ENCODE results near the gene PRKCE. TPM values are rescaled to one million over a fixed set of nuclear protein-coding genes. Genes with fewer than 3 reads are reported as not detected.

PRKCE gene
- total RNA-seq, 4 donors from 2014 or later = 20.0 to 29.7 (median 25.2) TPM

DNA sequence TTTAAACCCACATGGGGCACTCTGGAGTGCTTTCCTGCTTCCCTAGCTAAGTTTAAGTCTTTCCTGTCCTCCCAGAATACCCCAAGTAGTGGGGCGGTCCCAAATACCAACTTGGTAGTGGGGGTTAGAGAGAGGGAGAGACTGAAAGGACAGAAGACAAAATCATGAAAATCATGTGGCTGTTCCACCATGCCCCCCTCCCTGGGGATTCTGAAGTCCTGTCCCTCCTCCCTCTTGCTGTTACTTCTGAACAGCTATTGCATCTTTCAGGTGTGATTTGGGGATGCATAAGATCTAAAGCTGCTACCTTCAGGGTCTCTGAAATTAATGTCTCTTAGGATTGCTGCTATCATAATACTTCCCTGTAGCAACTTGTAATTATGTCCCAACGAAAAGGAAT is 378.9 kb downstream of the PRKCE start:
- Histone ChIP-seq H3K36me3 (no peaks in the 10 kb centered on the region), H3K4me1 (peaks cover 0 to 5% (median 0%) of the 10 kb centered on the region in 4 donors), H3K9me3 (no peaks in the 10 kb centered on the region), H3K4me3 (no peak overlapping the region), H3K27ac (peak overlapping the region in 1 of 4 donors; percentile 43), H3K27me3 (no peaks in the 10 kb centered on the region)
- no peak for DNase-seq
- TF ChIP-seq POLR2A (IDR thresholded peaks at IDR 0.05) = no peak
- no peak for TF ChIP-seq CTCF (IDR thresholded peaks at IDR 0.05)

GRCh38 chr2:46032161-46032813 is 380.8 kb downstream of the PRKCE start:
- Histone ChIP-seq H3K27ac (no peak overlapping the region), H3K4me3 (no peak overlapping the region)
- TF ChIP-seq POLR2A (IDR thresholded peaks at IDR 0.05) (no peak), CTCF (IDR thresholded peaks at IDR 0.05) (no peak)

GRCh38 chr2:46032996-46033395 is 381.5 kb downstream of the PRKCE start:
- TF ChIP-seq CTCF (IDR thresholded peaks at IDR 0.05) (no peak), POLR2A (IDR thresholded peaks at IDR 0.05) (no peak)
- Histone ChIP-seq H3K9me3 (no peaks in the 10 kb centered on the region), H3K36me3 (no peaks in the 10 kb centered on the region), H3K4me1 (peaks cover 0 to 6% (median 0%) of the 10 kb centered on the region in 4 donors), H3K4me3 (no peak overlapping the region), H3K27me3 (no peaks in the 10 kb centered on the region), H3K27ac (no peak overlapping the region)
- no peak for DNase-seq

More at GRCh38 chr2:46032161-46032813, 380.8 kb downstream of the PRKCE start:
- H3K4me1 ChIP-seq = peaks cover 0 to 5% (median 0%) of the 10 kb centered on the region in 4 donors
- H3K36me3 ChIP-seq = no peaks in the 10 kb centered on the region
- H3K27me3 ChIP-seq = no peaks in the 10 kb centered on the region
- DNase-seq = no peak
- H3K9me3 ChIP-seq = no peaks in the 10 kb centered on the region

DNA sequence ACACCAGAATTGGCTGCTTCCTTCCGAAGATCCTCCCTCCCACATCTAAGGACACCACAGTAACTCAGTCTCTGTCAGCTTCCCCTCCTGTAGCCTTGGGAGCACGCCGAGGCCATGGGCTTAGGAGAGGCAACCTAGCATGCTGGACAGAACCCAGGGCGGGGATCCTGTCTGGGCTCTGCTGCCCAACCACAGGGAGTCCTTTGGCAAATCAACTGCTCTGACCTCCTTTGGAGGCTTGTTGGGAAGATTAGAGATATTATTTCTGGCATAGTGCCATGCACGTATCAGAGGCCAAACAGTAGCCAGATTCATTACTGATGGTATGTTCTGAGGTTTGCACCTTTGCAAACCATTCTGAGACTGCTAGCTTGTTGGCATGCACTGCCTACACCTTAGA is 383.1 kb downstream of the PRKCE start:
- no peak for TF ChIP-seq POLR2A (IDR thresholded peaks at IDR 0.05)
- TF ChIP-seq CTCF (IDR thresholded peaks at IDR 0.05) = no peak
- Histone ChIP-seq H3K36me3 (no peaks in the 10 kb centered on the region), H3K9me3 (no peaks in the 10 kb centered on the region), H3K27ac (no peak overlapping the region), H3K27me3 (no peaks in the 10 kb centered on the region), H3K4me3 (no peak overlapping the region), H3K4me1 (peaks cover 0 to 9% (median 0%) of the 10 kb centered on the region in 4 donors)
- no peak for DNase-seq

DNA sequence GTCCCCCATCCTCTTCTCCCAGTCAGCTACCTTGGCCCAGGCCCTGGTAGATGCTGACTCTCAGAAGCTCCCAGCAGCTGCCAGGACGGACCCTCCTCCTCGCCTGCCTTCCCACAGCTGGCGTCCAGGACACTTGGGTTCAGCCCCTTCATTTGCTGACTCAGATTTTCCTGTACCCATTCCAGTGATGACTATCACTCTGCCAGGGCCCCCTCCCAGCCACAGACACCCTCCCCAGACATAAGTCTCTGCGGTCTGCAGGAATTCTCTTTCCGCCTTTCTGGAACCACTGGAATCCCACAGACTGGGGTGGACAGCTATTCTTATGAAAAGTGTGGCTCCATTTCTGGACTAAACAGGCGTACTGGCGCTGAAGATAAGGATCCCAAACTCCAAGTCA is 385.5 kb downstream of the PRKCE start:
- no peaks in the 10 kb centered on the region for H3K9me3 ChIP-seq
- DNase-seq = no peak
- no peak for TF ChIP-seq POLR2A (IDR thresholded peaks at IDR 0.05)
- TF ChIP-seq CTCF (IDR thresholded peaks at IDR 0.05) = no peak
- H3K27me3 ChIP-seq = no peaks in the 10 kb centered on the region
- H3K4me3 ChIP-seq = no peak overlapping the region
- no peaks in the 10 kb centered on the region for H3K36me3 ChIP-seq
- peak overlapping the region in 1 of 4 donors; percentile 19 for H3K27ac ChIP-seq
- H3K4me1 ChIP-seq = peaks cover 0 to 8% (median 0%) of the 10 kb centered on the region in 4 donors
